IgD-negative memory B cell (primary cell): Measurements from ENCODE around the gene NPDC1. TPM values are rescaled to one million over a fixed set of nuclear protein-coding genes. Genes with fewer than 3 reads are reported as not detected.
A peak's percentile ranks its signal among the peaks of the same experiment; 100 is the strongest.

ENCODE experiments used
- H3K27ac Mint-ChIP-seq, 3 donors: one replicate each; pipeline ENCODE4 v1.8.0; 2020 to 2022; ENCODE audit warnings: mild to moderate bottlenecking in 3 of 3, mixed read lengths in 3 of 3, moderate library complexity in 1 of 3
- H3K27me3 Mint-ChIP-seq: one replicate; pipeline ENCODE4 v1.8.0; 2021; ENCODE audit warnings: mixed read lengths
- H3K36me3 Mint-ChIP-seq: one replicate; pipeline ENCODE4 v1.8.0; 2020; ENCODE audit warnings: mild to moderate bottlenecking, mixed read lengths
- H3K4me1 Mint-ChIP-seq, 3 donors: one replicate each; pipeline ENCODE4 v1.8.0; 2020 to 2022; ENCODE audit warnings: mixed read lengths in 3 of 3, mild to moderate bottlenecking in 1 of 3
- H3K4me3 Mint-ChIP-seq, 4 donors: one replicate each; pipeline ENCODE4 v1.8.0; 2020 to 2022; ENCODE audit warnings: mild to moderate bottlenecking in 4 of 4, mixed read lengths in 4 of 4, moderate library complexity in 3 of 4
- H3K9me3 Mint-ChIP-seq, 3 donors: one replicate each; pipeline ENCODE4 v1.8.0; 2020 to 2021; ENCODE audit warnings: mixed read lengths in 3 of 3, mild to moderate bottlenecking in 1 of 3
- polyA plus RNA-seq: library from polyadenylated mRNA; unstranded; fragments of 300-500 nt; fragmentation: Illumina TruSeq; gene quantifications from one replicate; pipeline ENCODE4 v1.2.3, GENCODE V29; 2021

The NPDC1 gene
- polyA plus RNA-seq, 1 donor from 2014 or later: 2.0 TPM

DNA sequence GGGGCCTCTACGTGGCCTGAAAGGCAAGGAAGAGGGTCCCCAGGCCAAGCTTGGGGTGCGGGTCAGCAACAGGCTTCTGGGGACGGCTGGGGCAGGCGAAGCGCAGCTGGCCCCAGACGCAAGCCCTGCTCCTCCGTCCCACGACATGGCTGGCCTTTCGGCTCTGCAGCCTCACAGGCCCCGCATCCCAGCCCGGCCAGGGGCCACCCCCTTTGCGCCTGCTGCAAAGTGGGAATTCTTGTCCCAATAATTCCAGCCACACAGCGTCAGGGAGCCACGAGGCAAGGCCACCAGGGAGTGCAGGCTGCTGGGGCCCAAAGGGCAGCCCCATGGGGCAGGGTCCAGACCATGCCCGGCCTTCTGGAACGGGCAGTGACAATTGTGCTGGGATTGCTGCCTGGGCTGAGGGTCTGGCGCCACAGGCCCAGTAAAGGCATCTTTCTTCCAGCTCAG lies 9.0 kb upstream of the NPDC1 start:
- no peaks in the 10 kb centered on the region for H3K9me3 Mint-ChIP-seq
- peaks cover 5% of the 10 kb centered on the region for H3K27me3 Mint-ChIP-seq
- H3K4me1 Mint-ChIP-seq: no peaks in the 10 kb centered on the region
- H3K36me3 Mint-ChIP-seq: no peaks in the 10 kb centered on the region
- peak overlapping the region in 1 of 4 donors; percentile 49 for H3K4me3 Mint-ChIP-seq
- H3K27ac Mint-ChIP-seq: no peak overlapping the region

DNA sequence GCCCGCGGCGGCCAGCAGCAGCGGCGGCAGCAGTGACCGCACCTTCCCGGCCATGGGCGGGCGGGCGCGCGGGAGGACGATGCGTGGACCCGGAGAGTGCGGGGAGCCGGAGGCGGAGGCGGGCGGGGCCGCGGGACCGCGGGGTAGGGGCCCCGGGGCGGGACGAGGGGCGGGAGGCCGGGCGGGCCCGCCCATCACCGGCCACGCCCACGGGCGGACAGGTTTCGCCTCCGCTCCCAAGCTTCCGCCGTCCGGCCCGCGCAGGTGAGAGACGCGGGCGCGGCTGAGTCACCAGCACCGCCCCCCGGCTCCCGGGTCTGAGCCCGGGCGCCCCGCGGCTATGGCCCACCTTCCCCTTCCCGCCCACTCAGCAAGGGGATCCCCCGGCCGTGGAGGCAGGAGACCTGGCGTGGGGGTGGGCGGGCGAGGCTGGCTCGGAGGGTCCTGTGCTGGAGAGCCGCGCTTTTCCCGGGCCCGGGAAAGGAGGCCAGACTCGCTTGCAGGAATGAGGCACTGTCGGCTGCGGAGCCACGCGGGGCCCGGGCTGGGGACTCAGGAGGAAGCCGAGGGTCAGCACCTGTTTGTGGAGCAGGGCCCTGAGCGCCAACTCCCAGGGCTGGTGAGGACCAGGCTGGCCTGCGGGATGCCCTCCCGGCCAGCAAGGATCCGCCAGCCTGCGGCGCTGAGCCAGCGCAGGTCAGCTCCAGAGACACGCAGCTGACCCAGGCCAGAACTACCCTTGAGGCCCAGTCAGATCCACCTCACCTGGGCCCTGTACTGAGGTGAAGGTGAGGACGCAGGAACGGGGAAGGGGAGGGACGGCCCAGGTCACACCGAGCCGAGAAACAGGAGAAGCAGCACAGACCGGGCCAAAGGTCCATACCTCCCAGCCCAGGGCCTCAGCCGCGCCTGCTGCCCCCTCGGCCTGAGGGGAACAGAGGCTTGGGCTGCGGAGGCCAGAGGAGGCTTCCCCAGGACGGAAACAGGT lies 8.3 kb upstream of the NPDC1 start, which contains the start of gene ENTPD2:
ENTPD2 (minus strand) TSS at position 118 of the 988 bp plus-strand sequence; CDS start at position 54, 64 bp downstream.
- peaks cover 11% of the 10 kb centered on the region for H3K27me3 Mint-ChIP-seq
- H3K4me3 Mint-ChIP-seq: peak within 1 kb of the TSS in 2 of 4 donors; percentile 39 to 60
- no peaks in the 10 kb centered on the region for H3K9me3 Mint-ChIP-seq
- H3K36me3 Mint-ChIP-seq: no peaks in the 10 kb centered on the region
- H3K27ac Mint-ChIP-seq: no peak within 1 kb of the TSS
- no peaks in the 10 kb centered on the region for H3K4me1 Mint-ChIP-seq

DNA sequence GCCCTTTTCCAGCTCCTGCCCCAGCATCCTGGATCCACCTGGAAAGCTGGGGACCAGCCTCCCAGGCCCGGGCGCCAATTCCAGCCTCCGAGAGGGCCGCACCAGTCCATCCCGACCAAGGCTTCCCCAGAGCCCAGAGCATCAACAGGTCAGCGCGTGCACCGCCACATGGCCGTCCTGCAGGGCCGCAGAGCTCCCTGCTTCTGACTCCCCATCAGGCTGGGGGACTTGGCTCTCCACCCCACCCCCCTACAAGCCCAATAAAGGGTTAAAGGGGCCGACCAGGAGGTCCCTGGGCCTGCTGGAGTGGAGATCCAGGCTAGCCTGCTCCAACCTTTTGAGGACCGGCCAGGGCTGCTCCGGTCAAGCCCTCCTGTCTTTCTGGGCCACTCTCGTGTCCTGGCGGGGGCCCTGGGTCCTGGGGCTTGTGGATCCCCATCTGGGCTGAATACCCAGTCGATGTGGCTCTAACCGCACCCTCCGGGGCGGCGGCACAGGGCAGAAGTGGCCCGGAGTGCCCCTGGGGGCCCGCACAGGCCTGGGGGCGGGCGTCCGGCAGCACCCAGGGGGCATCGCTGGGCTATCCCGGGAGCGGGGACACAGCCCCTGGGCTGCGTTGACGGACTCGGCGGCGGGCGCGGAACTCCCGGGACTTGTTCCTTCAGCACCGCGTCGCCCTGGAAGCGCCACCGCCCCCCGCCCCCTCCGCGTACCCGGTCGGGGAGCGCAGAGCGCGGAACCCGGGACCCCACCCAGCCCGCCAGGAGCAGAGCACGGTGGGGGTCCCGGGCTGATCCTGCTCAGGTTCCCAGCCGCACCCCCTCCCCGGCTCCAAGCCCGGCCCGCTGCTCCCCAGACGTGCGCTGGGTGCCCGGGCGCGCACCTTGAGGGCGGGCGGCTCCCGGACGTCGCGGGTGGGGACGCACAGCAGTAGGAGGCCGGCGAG lies 7.3 kb upstream of the NPDC1 start:
- Mint-ChIP-seq H3K4me3 (peak overlapping the region in 2 of 4 donors; percentile 12 to 47), H3K27ac (no peak overlapping the region), H3K36me3 (no peaks in the 10 kb centered on the region), H3K9me3 (no peaks in the 10 kb centered on the region), H3K4me1 (no peaks in the 10 kb centered on the region), H3K27me3 (peaks cover 12% of the 10 kb centered on the region)

DNA sequence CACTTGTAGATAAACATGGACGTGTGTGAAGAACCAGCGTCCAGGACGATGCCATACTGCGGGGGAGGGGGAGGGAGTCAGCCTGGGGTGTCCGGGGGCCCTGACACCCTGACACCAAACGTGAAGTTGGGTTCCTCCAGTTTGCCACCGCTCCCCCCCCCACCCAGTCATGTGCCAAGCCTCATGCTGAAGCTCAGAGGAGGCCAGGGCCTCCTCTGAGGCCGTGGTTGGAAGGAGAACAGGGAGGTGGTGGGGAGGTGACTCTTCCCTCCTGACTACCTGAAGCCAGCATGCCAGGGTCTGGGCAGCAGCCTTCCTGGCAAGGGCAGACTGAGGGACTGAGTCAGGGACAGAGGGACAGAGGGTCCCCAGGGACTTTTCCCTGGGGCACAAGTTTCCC lies 6.3 kb upstream of the NPDC1 start:
- no peak overlapping the region for H3K27ac Mint-ChIP-seq
- no peaks in the 10 kb centered on the region for H3K36me3 Mint-ChIP-seq
- peak overlapping the region in 2 of 4 donors; percentile 12 to 76 for H3K4me3 Mint-ChIP-seq
- no peaks in the 10 kb centered on the region for H3K4me1 Mint-ChIP-seq
- H3K9me3 Mint-ChIP-seq: no peaks in the 10 kb centered on the region
- H3K27me3 Mint-ChIP-seq: peaks cover 12% of the 10 kb centered on the region

DNA sequence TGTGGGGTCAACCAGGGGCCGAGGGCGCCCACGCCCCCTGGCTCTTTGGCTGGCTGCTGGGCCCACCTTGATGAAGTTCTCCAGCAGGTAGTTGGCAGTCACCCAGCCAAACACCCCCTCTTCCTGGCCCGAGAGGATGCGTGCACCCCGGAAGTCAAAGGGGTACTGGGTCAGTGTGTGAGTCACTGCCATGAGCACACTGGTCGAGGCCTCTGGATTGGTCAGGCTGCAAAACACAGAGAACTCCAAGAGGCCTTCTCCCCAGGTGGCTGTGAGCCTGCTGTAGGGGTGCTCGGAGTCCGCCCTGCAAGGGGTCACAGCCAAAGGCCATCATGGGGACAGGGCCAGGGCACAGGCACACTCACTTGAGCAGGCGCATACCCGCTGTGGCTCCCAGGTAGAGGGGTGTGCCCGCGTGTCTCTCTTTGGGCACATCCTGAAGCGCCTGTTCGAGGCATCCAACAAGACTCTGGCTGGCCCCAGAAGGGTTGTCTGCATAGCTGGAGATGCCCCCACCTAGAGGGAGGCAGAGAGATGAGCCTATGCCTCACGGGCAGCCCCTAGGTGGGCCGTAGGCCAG lies 5.3 kb upstream of the NPDC1 start:
- peak overlapping the region in 1 of 4 donors; percentile 12 for H3K4me3 Mint-ChIP-seq
- no peak overlapping the region for H3K27ac Mint-ChIP-seq
- H3K27me3 Mint-ChIP-seq: peaks cover 20% of the 10 kb centered on the region
- H3K4me1 Mint-ChIP-seq: peaks cover 3 to 4% (median 4%) of the 10 kb centered on the region in 3 donors
- no peaks in the 10 kb centered on the region for H3K9me3 Mint-ChIP-seq
- H3K36me3 Mint-ChIP-seq: no peaks in the 10 kb centered on the region

DNA sequence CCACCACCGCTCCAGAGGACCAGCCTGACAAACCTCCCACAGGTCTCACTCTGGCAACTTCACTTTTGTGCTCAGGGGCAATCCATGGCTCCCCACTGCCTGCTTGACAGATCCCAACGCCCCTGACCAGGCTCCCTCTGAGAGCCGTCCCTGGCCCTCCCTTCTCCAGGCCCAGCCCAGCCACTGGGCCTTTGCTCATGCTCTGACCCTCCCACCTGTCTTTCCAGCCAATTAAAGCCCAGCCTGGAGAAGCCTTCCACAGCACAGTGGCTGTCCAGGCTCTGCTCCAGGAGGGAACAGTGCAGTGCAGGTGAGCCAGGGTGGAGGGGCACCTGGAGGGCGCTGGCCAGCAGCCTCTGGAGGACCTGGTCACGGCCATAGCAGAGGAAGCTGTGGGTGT lies 4.6 kb upstream of the NPDC1 start:
- Mint-ChIP-seq H3K9me3 (no peaks in the 10 kb centered on the region), H3K4me1 (peaks cover 3 to 4% (median 4%) of the 10 kb centered on the region in 3 donors), H3K4me3 (no peak overlapping the region)

DNA sequence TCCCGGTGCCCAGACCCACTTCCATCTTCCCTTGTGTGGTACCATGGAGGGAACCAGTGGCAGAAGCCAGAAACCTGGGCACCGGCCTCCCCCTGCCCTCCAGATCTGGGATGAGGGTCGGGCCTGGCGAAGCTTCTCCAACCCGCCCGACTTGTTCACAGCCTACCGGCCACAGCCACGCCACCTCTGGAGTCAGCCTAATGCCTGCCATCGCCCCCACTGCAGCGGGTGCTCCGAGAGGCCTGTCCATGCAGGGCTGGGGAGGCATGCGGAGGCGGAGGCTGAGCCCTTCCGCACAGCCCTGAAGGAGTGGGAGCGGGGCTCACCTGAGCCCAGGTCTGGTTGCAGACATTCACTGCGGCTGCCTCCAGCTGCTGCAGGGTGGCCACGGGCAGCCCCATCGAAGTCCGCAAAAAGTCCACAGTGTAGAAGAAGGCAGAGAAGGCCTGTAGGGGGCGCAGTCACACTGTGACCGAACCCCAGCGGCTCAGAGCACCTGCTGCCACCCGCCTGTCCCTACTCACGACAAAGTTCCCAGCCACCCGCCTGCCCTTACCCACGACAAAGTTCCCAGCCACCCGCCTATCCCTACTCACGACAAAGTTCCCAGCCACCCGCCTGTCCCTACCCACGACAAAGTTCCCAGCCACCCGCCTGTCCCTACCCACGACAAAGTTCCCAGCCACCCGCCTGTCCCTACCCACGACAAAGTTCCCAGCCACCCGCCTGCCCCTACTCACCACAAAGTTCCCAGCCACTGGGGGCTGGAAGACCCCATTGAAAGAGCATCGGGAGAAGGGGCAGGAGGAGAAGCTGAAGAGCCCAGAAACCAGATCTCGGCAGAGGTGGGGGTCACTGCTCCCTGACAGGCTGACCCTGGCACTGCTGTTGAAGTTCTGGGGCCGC lies 3.8 kb upstream of the NPDC1 start:
- Mint-ChIP-seq H3K9me3 (no peaks in the 10 kb centered on the region), H3K4me1 (peaks cover 4 to 6% (median 6%) of the 10 kb centered on the region in 3 donors), H3K27ac (no peak overlapping the region), H3K27me3 (peaks cover 24% of the 10 kb centered on the region), H3K4me3 (no peak overlapping the region), H3K36me3 (no peaks in the 10 kb centered on the region)

More for the DNA sequence above, 4.6 kb upstream of the NPDC1 start:
- peaks cover 20% of the 10 kb centered on the region for H3K27me3 Mint-ChIP-seq
- no peaks in the 10 kb centered on the region for H3K36me3 Mint-ChIP-seq
- H3K27ac Mint-ChIP-seq: no peak overlapping the region

DNA sequence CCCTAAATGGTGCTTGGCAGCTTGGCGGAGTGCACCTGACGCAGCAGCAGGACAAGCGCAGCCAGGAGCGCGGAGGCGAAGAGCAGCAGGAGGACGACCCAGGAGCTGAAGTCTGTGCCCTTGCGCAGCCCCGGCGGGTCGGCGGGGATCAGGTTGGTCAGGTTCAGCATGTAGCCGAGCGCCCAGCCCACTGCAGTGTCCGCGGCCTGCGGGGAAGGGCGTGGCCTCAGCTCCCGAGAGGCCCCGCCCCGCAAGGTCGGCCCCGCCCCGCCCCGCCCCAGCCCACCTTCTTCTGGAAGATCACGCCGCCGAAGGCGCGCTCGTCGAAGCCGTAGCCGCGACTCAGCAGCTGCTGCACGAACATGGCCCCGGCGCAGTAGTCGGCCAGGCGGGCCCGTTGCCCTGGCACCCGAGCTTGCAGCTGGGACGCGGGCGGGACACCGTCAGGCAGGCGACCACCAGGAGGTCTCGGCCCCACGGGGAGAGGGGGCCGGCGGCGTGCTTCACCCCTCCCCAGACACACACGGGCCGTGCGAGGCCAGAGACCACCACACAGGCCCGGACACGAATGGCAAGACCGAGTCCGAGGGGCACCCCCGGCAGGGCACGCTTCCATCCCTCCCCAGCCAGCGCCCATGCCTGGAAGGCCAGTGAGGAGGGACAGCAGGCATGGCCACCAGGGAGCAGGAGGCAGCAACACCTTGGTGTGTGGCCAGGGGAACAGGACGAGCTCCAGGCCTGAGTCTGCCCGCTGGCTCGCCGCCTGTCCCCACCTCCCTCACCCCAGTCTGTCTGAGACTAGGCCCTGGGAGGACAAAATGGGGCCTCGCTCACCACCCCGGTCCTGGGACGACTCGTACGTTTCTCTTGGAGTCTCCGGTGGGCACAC lies 2.9 kb upstream of the NPDC1 start:
- Mint-ChIP-seq H3K27me3 (peaks cover 30% of the 10 kb centered on the region), H3K27ac (no peak overlapping the region)

DNA sequence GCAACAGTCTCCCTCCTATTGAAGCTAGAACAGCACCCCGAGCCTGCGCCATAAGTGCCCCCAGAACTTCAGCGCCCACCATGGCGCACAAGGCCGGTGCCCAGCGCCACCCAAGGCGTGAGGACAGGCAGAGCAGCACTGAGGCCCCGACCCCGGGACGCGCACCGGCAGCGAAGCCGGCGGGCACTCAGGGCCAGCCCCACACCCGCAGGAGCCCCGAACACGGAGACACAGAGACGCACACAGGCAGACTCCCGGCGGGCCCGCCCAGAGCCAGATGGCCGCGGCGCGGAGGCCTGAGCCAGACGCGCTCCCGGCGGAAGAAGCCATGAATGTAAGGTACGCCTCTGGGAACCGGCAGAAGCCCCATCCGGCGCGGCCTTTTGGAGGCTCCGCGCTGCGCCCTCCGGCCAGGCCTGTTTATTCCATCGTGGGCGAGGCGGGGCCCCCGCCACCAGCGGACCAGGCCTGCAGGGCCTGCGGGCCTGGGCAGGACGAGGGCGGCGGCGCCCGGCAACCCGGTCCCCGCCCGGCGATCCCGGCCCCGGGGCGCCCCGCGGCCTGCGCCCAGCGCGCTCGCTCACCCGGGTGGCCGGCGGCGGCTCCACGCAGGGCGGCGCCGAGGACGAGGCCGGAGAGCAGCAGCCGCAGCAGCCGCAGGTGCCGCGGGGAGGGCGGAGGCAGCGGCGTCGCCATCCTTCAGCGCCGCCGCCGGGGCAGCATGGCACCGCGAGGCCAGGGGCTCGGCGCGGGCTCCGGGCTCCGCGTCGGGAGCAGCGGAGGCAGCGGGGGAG lies 486 bp downstream of the NPDC1 start:
- H3K4me3 Mint-ChIP-seq: peak overlapping the region in 3 of 4 donors; percentile 47 to 75 (median 50)
- H3K4me1 Mint-ChIP-seq: peaks cover 4 to 8% (median 7%) of the 10 kb centered on the region in 3 donors
- H3K27ac Mint-ChIP-seq: peak overlapping the region in 1 of 3 donors; percentile 29
- H3K36me3 Mint-ChIP-seq: no peaks in the 10 kb centered on the region
- H3K27me3 Mint-ChIP-seq: peaks cover 31% of the 10 kb centered on the region
- no peaks in the 10 kb centered on the region for H3K9me3 Mint-ChIP-seq

More for the DNA sequence above, 2.9 kb upstream of the NPDC1 start:
- no peaks in the 10 kb centered on the region for H3K36me3 Mint-ChIP-seq
- no peaks in the 10 kb centered on the region for H3K9me3 Mint-ChIP-seq
- H3K4me3 Mint-ChIP-seq: no peak overlapping the region
- peaks cover 4 to 8% (median 7%) of the 10 kb centered on the region in 3 donors for H3K4me1 Mint-ChIP-seq

DNA sequence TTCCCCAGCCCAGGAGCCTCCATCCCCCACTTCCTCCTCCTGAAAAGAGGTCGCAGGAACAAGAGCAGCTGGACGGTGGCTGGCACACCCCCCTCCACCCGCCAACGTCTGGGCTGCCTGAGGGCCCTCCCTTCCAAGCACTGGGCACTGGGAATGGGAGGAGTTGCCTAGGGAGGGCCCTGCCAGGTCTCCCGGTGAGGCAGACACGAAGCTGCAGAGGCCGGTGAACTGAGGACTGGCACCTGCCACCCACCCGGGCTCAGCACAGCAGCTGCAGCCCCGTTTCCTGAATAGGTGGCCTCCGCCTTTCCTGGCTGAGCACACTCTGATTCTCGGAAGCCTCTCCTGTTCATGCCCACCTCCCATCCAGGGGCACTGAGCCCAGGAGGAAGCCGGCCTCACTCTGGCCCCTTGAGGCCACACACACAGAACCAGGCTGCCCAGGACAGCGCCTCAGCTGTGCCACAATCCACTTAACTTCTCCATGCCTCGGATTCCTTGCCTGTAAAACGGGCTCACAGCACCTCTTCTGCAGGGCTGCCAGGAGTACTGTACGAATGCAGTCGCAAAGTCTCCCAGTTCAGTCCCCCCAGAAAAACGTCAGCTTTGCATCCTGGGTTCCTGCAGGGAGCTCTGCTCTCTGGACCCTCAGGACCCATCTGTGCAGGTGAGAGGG lies 1.3 kb downstream of the NPDC1 start:
- H3K9me3 Mint-ChIP-seq: no peaks in the 10 kb centered on the region
- H3K27me3 Mint-ChIP-seq: peaks cover 28% of the 10 kb centered on the region
- H3K4me3 Mint-ChIP-seq: peak overlapping the region in 3 of 4 donors; percentile 50 to 75 (median 63)
- H3K36me3 Mint-ChIP-seq: no peaks in the 10 kb centered on the region
- peak overlapping the region in 2 of 3 donors; percentile 29 to 47 for H3K27ac Mint-ChIP-seq
- peaks cover 4 to 8% (median 7%) of the 10 kb centered on the region in 3 donors for H3K4me1 Mint-ChIP-seq

DNA sequence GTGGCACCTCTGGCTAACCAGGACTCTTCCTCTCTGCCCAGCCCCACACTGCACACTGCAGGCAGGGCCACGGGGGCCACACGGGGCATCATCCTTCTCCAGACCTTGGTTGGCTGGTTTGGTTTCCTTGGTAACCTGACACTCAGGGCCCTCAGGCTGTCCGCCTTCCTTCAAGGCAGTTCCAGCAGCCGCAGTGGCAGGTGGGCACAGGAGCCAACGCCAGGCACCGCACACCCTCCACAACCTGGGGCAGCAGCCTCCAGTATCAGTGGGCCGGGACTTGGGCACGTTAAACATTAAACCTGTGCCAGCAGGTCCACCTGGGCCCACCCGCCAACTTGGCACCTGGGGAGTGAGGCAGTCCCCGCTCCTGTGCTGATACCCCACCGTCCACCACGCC lies 1.9 kb downstream of the NPDC1 start:
- no peak overlapping the region for H3K27ac Mint-ChIP-seq
- no peaks in the 10 kb centered on the region for H3K36me3 Mint-ChIP-seq
- H3K27me3 Mint-ChIP-seq: peaks cover 24% of the 10 kb centered on the region
- peaks cover 4 to 8% (median 7%) of the 10 kb centered on the region in 3 donors for H3K4me1 Mint-ChIP-seq
- no peaks in the 10 kb centered on the region for H3K9me3 Mint-ChIP-seq
- H3K4me3 Mint-ChIP-seq: no peak overlapping the region
